Heart left ventricle (tissue), 13 donors: ENCODE measurements around the gene NFATC1.

Experiments
- CTCF ChIP-seq, 12 donors: fragments of 200-600 bp; sonication (generic) in 4 of 12; IDR thresholded peaks; one replicate each; pipeline versions ENCODE4 v1.5.0 to v1.8.0; 2018 to 2022; ENCODE audit warnings: antibody characterized with exemption in 12 of 12, mild to moderate bottlenecking in 5 of 12
- POLR2A ChIP-seq, 2 donors: fragments of 450-650 bp; IDR thresholded peaks; one replicate each; pipeline ENCODE4 v1.6.1; 2017; ENCODE audit warnings: antibody characterized with exemption in 2 of 2, mild to moderate bottlenecking in 2 of 2, moderate library complexity in 2 of 2
- donor health status: ischemic (EF 13 %, LVEDD 7.1; RV severe dilation, severe dysfunction).
- donor health status: DM: no; HTN: yes; CAD: no.
- donor health status: DM: no; HTN: no; CAD: no.
- donor health status: ischemic (EF 25% LVEDD 6.9; RV normal size, moderate dysfunction).
- donor health status: ischemic (EF 25% LVEDD 5.7; RV mildly dilated, moderate dysfunction).
- donor health status: ischemic (EF 35%, LVEDD 5.7; RV mildly dilated, moderate dysfunction).
- donor health status: nonischemic (EF 11% LVEDD 7.7; RV severe dilation, severe dysfunction).
- donor health status: DM: yes; HTN: yes; CAD: no.
- donor health status: PGD.
- donor health status: ischemic (EF 29% LVEDD 5.4; RV normal size, mild dysfunction).
- donor health status: nonischemic (EF 23%, LVEDD 6.1; RV moderate dilation, normal function).

DNA sequence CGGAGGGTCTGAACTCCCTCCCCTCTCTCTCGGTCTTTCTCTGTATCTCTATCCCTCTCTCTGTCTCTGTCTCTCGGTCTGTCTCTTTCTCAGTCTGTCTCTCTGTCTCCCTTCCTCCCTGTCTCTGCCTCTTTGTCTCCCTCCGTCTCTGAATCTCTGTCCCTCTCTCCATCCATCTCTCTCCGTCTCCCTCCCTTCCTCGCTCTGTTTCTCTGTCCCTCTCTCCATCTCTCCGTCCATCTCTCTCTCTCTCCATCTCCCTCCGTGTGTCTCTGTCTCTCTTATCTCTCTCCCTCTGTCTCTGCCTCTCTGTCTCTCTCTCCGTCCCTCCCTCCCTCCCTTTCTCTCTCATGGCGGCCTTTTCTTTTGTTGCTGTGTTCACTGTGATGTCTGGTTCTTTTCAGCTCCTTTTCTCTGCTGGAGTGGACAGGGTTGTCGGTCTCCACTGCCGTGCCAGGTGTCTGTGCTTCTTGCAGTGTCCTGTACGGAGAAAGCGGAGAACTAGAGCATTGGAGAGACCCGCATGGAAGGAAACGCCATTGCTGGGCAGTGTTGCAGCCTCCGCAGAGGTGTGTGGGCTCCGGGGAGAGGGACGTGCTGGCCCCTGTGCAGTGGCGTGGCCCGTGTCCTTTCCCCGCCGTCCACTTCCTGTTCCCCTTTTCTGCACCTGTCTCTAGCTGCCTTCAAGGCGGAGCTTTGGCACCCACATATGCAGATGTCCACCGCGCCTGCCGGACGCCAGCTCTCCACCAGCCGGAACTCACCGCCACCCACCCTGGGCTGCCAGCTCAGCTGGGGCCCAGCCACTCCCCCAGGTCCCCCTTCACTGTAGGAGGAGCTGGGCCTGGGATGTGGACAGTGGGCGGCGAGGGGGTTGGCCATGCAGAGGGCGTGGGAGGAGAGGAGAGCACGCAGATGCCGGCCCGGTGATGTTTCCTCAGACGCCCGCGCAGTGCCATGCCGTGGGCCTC lies 113.1 kb downstream of the NFATC1 start:
- no peak for TF ChIP-seq POLR2A (IDR thresholded peaks at IDR 0.05)
- no peak for TF ChIP-seq CTCF (IDR thresholded peaks at IDR 0.05)
